NCI-H460 (cell line): ENCODE measurements around the gene UBLCP1. TPM values are rescaled to one million over a fixed set of nuclear protein-coding genes. Genes with fewer than 3 reads are reported as not detected.

ENCODE experiments used
- small RNA-seq, 2 experiments: library from RNA; depleted of rRNA; stranded (forward); fragments of <200 nt; gene quantifications; one replicate each; pipeline ENCODE3, GENCODE V24; 2014
- total RNA-seq: library from RNA; depleted of rRNA; stranded (reverse); fragments of >200 nt; shearing (Covaris generic); gene quantifications from 2 replicates; pipeline ENCODE4 v1.2.3, GENCODE V29; 2014; rRNA removed

UBLCP1 gene
- total RNA-seq, 1 experiment from 2014 or later = 56.1 TPM

Small RNAs within 50 kb of the gene (small RNA-seq; reads per million reads assigned to genes)
- gene RF00263 = 0 reads per million in 2 experiments
- 0 to 0.12 reads per million in 2 experiments for gene RNU4ATAC2P

Other genes starting within 250 kb of the UBLCP1 start
- 7.0 and 7.2 TPM in 2 replicates for gene EBF1, start 163.4 kb upstream of the UBLCP1 start, total RNA-seq
- gene RNF145, start 53.7 kb upstream of the UBLCP1 start, total RNA-seq = 39.9 and 40.7 TPM in 2 replicates
- not detected in 2 replicates for gene IL12B, start 67.2 kb downstream of the UBLCP1 start, total RNA-seq